ENCODE measurements around the gene UQCRH. TPM values are rescaled to one million over a fixed set of nuclear protein-coding genes. Genes with fewer than 3 reads are reported as not detected.

Gene UQCRH
- total and polyA plus RNA-seq, 2 of the 4 experiments (the other 2 are of a cell fraction): 347 to 736 TPM

DNA sequence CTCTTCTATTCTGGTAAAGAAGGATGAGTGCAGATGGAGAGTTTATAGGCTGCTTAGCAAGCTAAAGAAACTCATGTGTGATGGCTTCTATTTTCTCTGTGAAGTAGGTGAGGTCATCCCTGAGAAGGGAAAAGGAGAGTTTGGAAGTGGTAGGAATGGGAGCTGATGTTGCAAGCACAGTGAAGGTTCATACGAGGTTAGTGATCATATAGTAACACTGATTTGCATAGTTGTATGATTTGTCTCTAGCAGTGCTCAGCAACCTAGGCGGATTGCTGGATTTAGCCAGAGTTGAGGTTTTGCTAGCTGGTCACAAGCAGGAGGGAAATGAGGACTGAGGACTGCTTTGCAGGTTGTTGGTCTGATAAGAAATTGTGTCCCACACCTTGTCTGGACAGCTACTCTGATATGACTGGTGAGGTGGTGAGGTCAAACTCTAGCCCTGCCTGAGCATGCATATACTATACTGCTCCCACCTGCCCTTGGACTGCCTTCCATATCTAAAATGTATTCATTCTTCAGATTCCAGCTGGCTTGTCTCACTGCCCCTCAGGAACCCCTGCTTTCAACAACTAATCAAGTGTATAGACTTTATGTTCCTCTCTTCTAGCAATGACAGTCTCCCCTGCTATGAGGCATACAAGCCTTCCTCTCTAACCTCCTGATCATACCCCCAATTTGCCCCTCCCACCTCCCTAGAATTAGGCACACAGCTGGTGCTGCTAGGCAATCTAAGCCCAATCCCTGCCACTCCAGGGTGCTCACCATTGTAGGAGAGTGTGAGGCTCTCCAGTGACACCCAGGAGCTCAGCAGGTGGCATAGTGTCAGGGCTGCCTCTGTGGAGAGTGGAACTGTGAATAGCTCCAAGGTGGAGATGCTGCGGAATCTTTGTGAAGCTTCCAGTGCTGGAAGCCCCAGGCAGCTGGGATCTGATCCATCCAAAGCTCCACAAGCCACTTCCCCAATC, 18.6 kb upstream of the UQCRH start:
- Histone ChIP-seq H2AK9ac (replicated peaks; ENCODE audit: low read depth, low read length, poor library complexity) (no peak overlapping the region), H2BK120ac (ENCODE audit: low read depth, low read length) (no peak overlapping the region), H3K4me1 (ENCODE audit: control insufficient read depth, insufficient read depth, low read length) (peaks cover 13% of the 10 kb centered on the region), H3K4ac (ENCODE audit: low read depth, low read length) (no peak overlapping the region), H3K79me1 (ENCODE audit: low read depth in 1 of 2, low read length in 2 of 2) (peaks cover 39 to 70% of the 10 kb centered on the region in 2 experiments), H2BK20ac (ENCODE audit: low read depth, low read length) (no peak overlapping the region), H3K9me3 (ENCODE audit: control insufficient read depth, insufficient read depth, low read length) (no peaks in the 10 kb centered on the region), H3K27me3 (ENCODE audit: control insufficient read depth, insufficient read depth, low read length) (no peaks in the 10 kb centered on the region), H3K9ac (ENCODE audit: low read depth, low read length) (no peak overlapping the region), H4K5ac (ENCODE audit: low read depth, low read length) (no peak overlapping the region), H4K91ac (ENCODE audit: insufficient read depth, low read depth, low read length) (no peak overlapping the region), H3K18ac (ENCODE audit: low read depth, low read length) (no peak overlapping the region), H3K9me1 (ENCODE audit: insufficient read depth, low read length) (peaks cover 14% of the 10 kb centered on the region), H3K27ac (ENCODE audit: insufficient read depth, low read length) (no peak overlapping the region), H3K14ac (replicated peaks; ENCODE audit: low read depth, low read length) (no peak overlapping the region), H3K56ac (ENCODE audit: extremely low read depth, insufficient read depth, low read length) (no peak overlapping the region), H3K4me3 (ENCODE audit: insufficient read depth, low read depth, low read length) (no peak overlapping the region), H3K4me2 (ENCODE audit: low read depth, low read length) (peak overlapping the region; percentile 3; the same call in 1 of the 2 replicates), H3K23ac (ENCODE audit: low read depth, low read length) (peak overlapping the region; percentile 60; the same call in 1 of the 2 replicates), H2BK15ac (ENCODE audit: low read depth, low read length) (no peak overlapping the region), H2BK5ac (ENCODE audit: low read depth, low read length, poor library complexity, severe bottlenecking) (peak overlapping the region; percentile 49), H4K8ac (ENCODE audit: low read depth in 2 of 2, low read length in 2 of 2) (no peak overlapping the region), H4K20me1 (ENCODE audit: insufficient read depth, low read length) (peaks cover 27% of the 10 kb centered on the region), H3K36me3 (ENCODE audit: control insufficient read depth, insufficient read depth, low read length) (peaks cover 40% of the 10 kb centered on the region), H2AFZ (replicated peaks; ENCODE audit: low read length, poor library complexity) (no peak overlapping the region), H2AK5ac (ENCODE audit: low read depth, low read length) (no peak overlapping the region)
- in situ Hi-C loops (cut with MboI; ENCODE audit: low sequenced_read_pairs): no loop called here
- no CpG with 5 or more reads among the region's 3 CpGs for WGBS, 2 experiments (ENCODE audit: extremely low coverage in 2 of 2, insufficient read length in 1 of 2)
- CTCF ChIA-PET: no interaction called here
- TF ChIP-seq MAZ (IDR thresholded peaks at IDR 0.05; ENCODE audit: borderline replicate concordance, low read depth, low read length) (no peak), MXI1 (IDR thresholded peaks at IDR 0.05; ENCODE audit: borderline replicate concordance, low read depth, low read length) (no peak), CEBPB (IDR thresholded peaks at IDR 0.05; ENCODE audit: low read depth, low read length) (peak; percentile 90), BHLHE40 (IDR thresholded peaks at IDR 0.05; ENCODE audit: low read depth, low read length) (no peak)
- intact Hi-C loops (cut with micrococcal nuclease): no loop called here
- POLR2A ChIA-PET (ENCODE audit: unreplicated experiment): no interaction called here
- DNase-seq (peak; percentile 82), ATAC-seq (ENCODE audit: low read depth) (peak; percentile 55)
- dilution Hi-C loops (cut with HindIII; ENCODE audit: low sequenced_read_pairs, unreplicated experiment): no loop called here
- no TSS peak for BruUV-seq (replicated peaks)

Measured in IMR-90 (cell line).